ENCODE data around the gene ATE1. TPM values are rescaled to one million over a fixed set of nuclear protein-coding genes. Genes with fewer than 3 reads are reported as not detected.

The ATE1 gene
- total and polyA plus RNA-seq, 2 donors (not counting 1 experiment from before 2014, with no cell fraction given), result 8.2 to 32.0 TPM

- H3K27me3 Mint-ChIP-seq, result no peaks in the 10 kb centered on the region
- Histone ChIP-seq H3K27ac (ENCODE audit: low read length in 2 of 2) (no peak overlapping the region), H3K36me3 (replicated peaks in 1 of 2; ENCODE audit: control extremely low read depth in 1 of 2, control insufficient read depth in 1 of 2, extremely low read depth in 1 of 2, insufficient read depth in 2 of 2, low read length in 1 of 2) (peaks cover 8 to 11% of the 10 kb centered on the region in 2 experiments), H3K27me3 (replicated peaks in 1 of 4; ENCODE audit: control extremely low read depth in 1 of 4, control insufficient read depth in 3 of 4, insufficient read depth in 4 of 4, low read length in 3 of 4) (no peaks in the 10 kb centered on the region), H3K4me2 (replicated peaks; ENCODE audit: low read depth, low read length, poor library complexity, severe bottlenecking) (no peak overlapping the region), H2AFZ (ENCODE audit: insufficient read depth, low read depth, low read length, poor library complexity, severe bottlenecking) (no peak overlapping the region), H3K4me1 (ENCODE audit: control insufficient read depth in 2 of 2, insufficient read depth in 2 of 2, low read length in 2 of 2) (no peaks in the 10 kb centered on the region), H4K20me1 (ENCODE audit: control insufficient read depth, insufficient read depth, low read length, poor library complexity, severe bottlenecking) (no peaks in the 10 kb centered on the region), H3K9me3 (ENCODE audit: control extremely low read depth in 1 of 3, control insufficient read depth in 2 of 3, insufficient read depth in 1 of 3, low read length in 2 of 3) (peaks cover 0 to 7% (median 0%) of the 10 kb centered on the region in 3 donors), H3K4me3 (ENCODE audit: control extremely low read depth in 1 of 5, extremely low read depth in 1 of 5, insufficient read depth in 1 of 5, low read depth in 2 of 5, low read length in 4 of 5) (no peak overlapping the region), H3K79me2 (ENCODE audit: control insufficient read depth, insufficient read depth, low read length) (no peaks in the 10 kb centered on the region), H3K9ac (ENCODE audit: low read length) (no peak overlapping the region)
- no peak overlapping the region for H3K4me3 Mint-ChIP-seq
- ChIA-PET CTCF (interaction anchor here (1.3 to 2.7 kb wide), 5 partner anchors 12 to 77 kb away, joined by 3 to 11 read pairs (median 8); no protein-coding TSS in a partner anchor), POLR2A (no interaction called here)
- no peaks in the 10 kb centered on the region for H3K9me3 Mint-ChIP-seq (ENCODE audit: insufficient read depth)
- no peaks in the 10 kb centered on the region for H3K4me1 Mint-ChIP-seq
- intact Hi-C loops (cut with micrococcal nuclease), result no loop called here
- WGBS (ENCODE audit: insufficient coverage), result 100% methylated on average over 2 of the region's 5 CpGs
- ATAC-seq (ENCODE audit: low read depth) (no peak), DNase-seq (peak; percentile 12)
- H3K27ac Mint-ChIP-seq, result no peak overlapping the region
- TF ChIP-seq CTCF (IDR thresholded peaks at IDR 0.05) (peak; percentile 69), EZH2 (IDR thresholded peaks at IDR 0.05; ENCODE audit: borderline replicate concordance, insufficient read depth, low read depth, low read length, poor library complexity, severe bottlenecking) (no peak)
Observed at GRCh38 chr10:121823993-121824463, 103.8 kb downstream of the ATE1 start.

GRCh38 chr10:121822724-121823123 lies 105.1 kb downstream of the ATE1 start:
- intact Hi-C loops (cut with micrococcal nuclease), result no loop called here

More at GRCh38 chr10:121822724-121823123, 105.1 kb downstream of the ATE1 start:
- no peak overlapping the region for H3K4me3 ChIP-seq (ENCODE audit: control extremely low read depth in 1 of 5, extremely low read depth in 1 of 5, insufficient read depth in 1 of 5, low read depth in 2 of 5, low read length in 4 of 5)
- POLR2A ChIA-PET, result no interaction called here
- H2AFZ ChIP-seq (ENCODE audit: insufficient read depth, low read depth, low read length, poor library complexity, severe bottlenecking), result no peak overlapping the region
- no peaks in the 10 kb centered on the region for H3K9me3 Mint-ChIP-seq (ENCODE audit: insufficient read depth)
- DNase-seq (no peak), ATAC-seq (ENCODE audit: low read depth) (no peak)
- H3K4me1 Mint-ChIP-seq, result no peaks in the 10 kb centered on the region
- H3K9ac ChIP-seq (ENCODE audit: low read length), result no peak overlapping the region
- CTCF ChIA-PET, result interaction anchor here (1.3 to 2.4 kb wide), 2 partner anchors 13 to 64 kb away, joined by 8 to 11 read pairs; no protein-coding TSS in a partner anchor
- no peak overlapping the region for H3K27ac ChIP-seq (ENCODE audit: low read length in 2 of 2)
- H3K4me2 ChIP-seq (replicated peaks; ENCODE audit: low read depth, low read length, poor library complexity, severe bottlenecking), result no peak overlapping the region
- TF ChIP-seq EZH2 (IDR thresholded peaks at IDR 0.05; ENCODE audit: borderline replicate concordance, insufficient read depth, low read depth, low read length, poor library complexity, severe bottlenecking) (no peak), CTCF (IDR thresholded peaks at IDR 0.05) (no peak)
- H3K79me2 ChIP-seq (ENCODE audit: control insufficient read depth, insufficient read depth, low read length), result no peaks in the 10 kb centered on the region
- H3K4me3 Mint-ChIP-seq, result no peak overlapping the region
- peaks cover 0 to 7% (median 0%) of the 10 kb centered on the region in 3 donors for H3K9me3 ChIP-seq (ENCODE audit: control extremely low read depth in 1 of 3, control insufficient read depth in 2 of 3, insufficient read depth in 1 of 3, low read length in 2 of 3)
- H3K4me1 ChIP-seq (ENCODE audit: control insufficient read depth in 2 of 2, insufficient read depth in 2 of 2, low read length in 2 of 2), result no peaks in the 10 kb centered on the region
- H4K20me1 ChIP-seq (ENCODE audit: control insufficient read depth, insufficient read depth, low read length, poor library complexity, severe bottlenecking), result no peaks in the 10 kb centered on the region
- H3K27me3 ChIP-seq (replicated peaks in 1 of 4; ENCODE audit: control extremely low read depth in 1 of 4, control insufficient read depth in 3 of 4, insufficient read depth in 4 of 4, low read length in 3 of 4), result no peaks in the 10 kb centered on the region
- peaks cover 0 to 4% of the 10 kb centered on the region in 2 experiments for H3K36me3 ChIP-seq (replicated peaks in 1 of 2; ENCODE audit: control extremely low read depth in 1 of 2, control insufficient read depth in 1 of 2, extremely low read depth in 1 of 2, insufficient read depth in 2 of 2, low read length in 1 of 2)
- no peak overlapping the region for H3K27ac Mint-ChIP-seq
- WGBS (ENCODE audit: insufficient coverage), result no CpG with 5 or more reads among the region's 3 CpGs
- no peaks in the 10 kb centered on the region for H3K27me3 Mint-ChIP-seq

All from B cell (primary cell).